CD4-positive, alpha-beta T cell (primary cell): ENCODE results near the gene DYSF. TPM values are rescaled to one million over a fixed set of nuclear protein-coding genes. Genes with fewer than 3 reads are reported as not detected.

ENCODE experiments used
- ATAC-seq: fragments of 200-7000 bp; cut with Tn5 transposase; one replicate; pipeline ENCODE4 v1.10.0; 2022; ENCODE audit warnings: mild to moderate bottlenecking; ENCODE audit not compliant: poor library complexity
- CTCF ChIA-PET: fragments of 350-600 bp; sonication (Branson Sonifier 250); formaldehyde crosslinking; loops from one replicate; lab custom pipeline; 2021; ENCODE audit warnings: antibody characterized with exemption, inconsistent platforms; lab: Charles Lee
- POLR2A ChIA-PET: fragments of 350-600 bp; sonication (Branson Sonifier 250); formaldehyde crosslinking; loops from one replicate; lab custom pipeline; 2021; ENCODE audit warnings: antibody characterized with exemption, inconsistent platforms; lab: Charles Lee
- DNase-seq, 14 experiments: peaks; one replicate each; pipeline ENCODE4 v3.0.0-alpha.2; 2013 to 2020; ENCODE audit warnings: mixed read lengths in 2 of 14
- H3K27ac ChIP-seq, 2 donors: one replicate each; pipeline versions ENCODE4 v1.5.1 to v1.7.0; 2013; ENCODE audit warnings: low read length in 2 of 2, low read depth in 1 of 2, mild to moderate bottlenecking in 1 of 2
- H3K27me3 ChIP-seq, 2 experiments: 1 replicate in 1 of 2; 2 replicates in 1 of 2; pipeline versions ENCODE4 v1.6.1 to v1.7.0; 2013; ENCODE audit warnings: low read length in 2 of 2, control low read depth in 1 of 2, mild to moderate bottlenecking in 1 of 2, moderate library complexity in 1 of 2; ENCODE audit not compliant: insufficient read depth in 2 of 2, control insufficient read depth in 1 of 2
- H3K36me3 ChIP-seq: one replicate; pipeline ENCODE4 v1.6.1; 2013; ENCODE audit warnings: low read length, control low read depth; ENCODE audit not compliant: insufficient read depth
- H3K4me1 ChIP-seq: one replicate; pipeline ENCODE4 v1.6.1; 2013; ENCODE audit warnings: low read length, control low read depth; ENCODE audit not compliant: insufficient read depth
- H3K4me3 ChIP-seq: one replicate; pipeline ENCODE4 v1.5.1; 2013; ENCODE audit warnings: mild to moderate bottlenecking, low read length, moderate library complexity
- H3K9me3 ChIP-seq, 2 experiments: 1 replicate in 1 of 2; 2 replicates in 1 of 2; pipeline versions ENCODE4 v1.6.1 to v1.7.0; 2013; ENCODE audit warnings: low read length in 2 of 2, mild to moderate bottlenecking in 2 of 2, control low read depth in 1 of 2, moderate library complexity in 1 of 2; ENCODE audit not compliant: control insufficient read depth in 1 of 2, insufficient read depth in 1 of 2
- H3K27ac Mint-ChIP-seq: one replicate; pipeline ENCODE4 v1.8.0; 2020; ENCODE audit warnings: mixed read lengths
- H3K27me3 Mint-ChIP-seq: one replicate; pipeline ENCODE4 v1.8.0; 2021; ENCODE audit warnings: mixed read lengths
- H3K36me3 Mint-ChIP-seq: one replicate; pipeline ENCODE4 v1.8.0; 2021; ENCODE audit warnings: low read depth, mixed read lengths
- H3K4me1 Mint-ChIP-seq: one replicate; pipeline ENCODE4 v1.8.0; 2021; ENCODE audit warnings: low read depth, mixed read lengths
- H3K4me3 Mint-ChIP-seq: one replicate; pipeline ENCODE4 v1.8.0; 2020; ENCODE audit warnings: mild to moderate bottlenecking, mixed read lengths
- H3K9me3 Mint-ChIP-seq: one replicate; pipeline ENCODE4 v1.8.0; 2020; ENCODE audit warnings: mixed read lengths
- intact Hi-C, 2 experiments: fragments of 100-400 bp; cut with DNase I in 1 of 2; cut with micrococcal nuclease in 1 of 2; formaldehyde crosslinking; loops; one replicate each; pipeline versions ENCODE4 v1.15.1 to v1.9.0; 2023 to 2025; cut with DNase I, micrococcal nuclease
- total RNA-seq, 174 experiments: library from RNA in 2 of 174; stranded (reverse) in 2 of 174; gene quantifications; one replicate each; pipeline ENCODE4 v1.2.3 and lab custom pipeline; 2021 to 2026
- TF ChIP-seq, protein P1 (sequence below): fragments of 200-600 bp; IDR thresholded peaks from one replicate; pipeline ENCODE4 v1.8.0; 2022; ENCODE audit warnings: antibody characterized with exemption, mild to moderate bottlenecking

Gene DYSF
- total RNA-seq, 2 experiments from 2014 or later = 0.27 to 0.31 TPM

DNA sequence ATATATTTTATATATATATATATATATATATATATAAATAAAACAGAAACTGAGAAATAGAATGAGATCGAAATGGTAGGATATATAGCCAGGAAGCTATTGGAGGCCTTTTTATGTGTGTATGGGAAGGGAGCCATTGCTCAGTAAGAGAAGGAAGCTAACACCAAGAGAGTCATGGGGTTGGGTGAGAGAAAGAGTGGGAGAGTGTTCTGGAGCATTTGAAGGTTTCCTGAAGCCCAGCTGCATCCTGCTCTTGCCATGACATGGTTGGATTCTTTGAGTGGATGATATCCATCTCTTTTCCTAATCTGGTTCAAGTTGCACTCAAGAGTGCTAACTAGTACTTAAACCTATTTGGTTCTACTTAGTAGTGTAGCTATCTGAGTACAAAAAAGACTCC is 282.3 kb downstream of the DYSF start:
- H3K4me1 ChIP-seq = no peaks in the 10 kb centered on the region
- Mint-ChIP-seq H3K27me3 (peaks cover 24% of the 10 kb centered on the region), H3K4me1 (no peaks in the 10 kb centered on the region), H3K9me3 (peaks cover 5% of the 10 kb centered on the region), H3K4me3 (no peak overlapping the region), H3K36me3 (no peaks in the 10 kb centered on the region), H3K27ac (no peak overlapping the region)
- H3K9me3 ChIP-seq = peaks cover 0 to 12% of the 10 kb centered on the region in 2 experiments
- ChIA-PET POLR2A (no interaction called here), CTCF (no interaction called here)
- no peak overlapping the region for H3K4me3 ChIP-seq
- no peak overlapping the region for H3K27ac ChIP-seq
- TF ChIP-seq, protein P1, sequence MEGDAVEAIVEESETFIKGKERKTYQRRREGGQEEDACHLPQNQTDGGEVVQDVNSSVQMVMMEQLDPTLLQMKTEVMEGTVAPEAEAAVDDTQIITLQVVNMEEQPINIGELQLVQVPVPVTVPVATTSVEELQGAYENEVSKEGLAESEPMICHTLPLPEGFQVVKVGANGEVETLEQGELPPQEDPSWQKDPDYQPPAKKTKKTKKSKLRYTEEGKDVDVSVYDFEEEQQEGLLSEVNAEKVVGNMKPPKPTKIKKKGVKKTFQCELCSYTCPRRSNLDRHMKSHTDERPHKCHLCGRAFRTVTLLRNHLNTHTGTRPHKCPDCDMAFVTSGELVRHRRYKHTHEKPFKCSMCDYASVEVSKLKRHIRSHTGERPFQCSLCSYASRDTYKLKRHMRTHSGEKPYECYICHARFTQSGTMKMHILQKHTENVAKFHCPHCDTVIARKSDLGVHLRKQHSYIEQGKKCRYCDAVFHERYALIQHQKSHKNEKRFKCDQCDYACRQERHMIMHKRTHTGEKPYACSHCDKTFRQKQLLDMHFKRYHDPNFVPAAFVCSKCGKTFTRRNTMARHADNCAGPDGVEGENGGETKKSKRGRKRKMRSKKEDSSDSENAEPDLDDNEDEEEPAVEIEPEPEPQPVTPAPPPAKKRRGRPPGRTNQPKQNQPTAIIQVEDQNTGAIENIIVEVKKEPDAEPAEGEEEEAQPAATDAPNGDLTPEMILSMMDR = no peak
- peaks cover 0 to 8% of the 10 kb centered on the region in 2 experiments for H3K27me3 ChIP-seq
- no peak for DNase-seq
- H3K36me3 ChIP-seq = no peaks in the 10 kb centered on the region
- ATAC-seq = no peak
- intact Hi-C loops = no loop called here

Other genes with a start within 250 kb of the DYSF start
- 1 to 10 TPM; 2.3 to 2.5 TPM for gene PAIP2B, start 226.5 kb upstream of the DYSF start, total RNA-seq
- 10 to 100 TPM; 77.8 to 86.4 TPM for gene ZNF638, start 121.8 kb upstream of the DYSF start, total RNA-seq